Bronchial epithelial cell (primary cell): ENCODE results near the gene GCNT2. TPM values are rescaled to one million over a fixed set of nuclear protein-coding genes. Genes with fewer than 3 reads are reported as not detected.
A peak's percentile ranks its signal among the peaks of the same experiment; 100 is the strongest.

Experiments
- DNase-seq: peaks from one replicate; pipeline ENCODE4 v3.0.0-alpha.2; 2010; ENCODE audit warnings: low read depth
- FAIRE-seq: peaks from 2 replicates; lab custom pipeline; 2011; peaks lifted over from hg19 to GRCh38; lab: Jason Lieb, UNC
- H3K27me3 ChIP-seq: 2 replicates; pipeline ENCODE4 v1.5.1; 2011; ENCODE audit warnings: low read length; ENCODE audit not compliant: control insufficient read depth, insufficient read depth
- H3K36me3 ChIP-seq: 2 replicates; pipeline ENCODE4 v1.5.1; 2011; ENCODE audit warnings: low read length; ENCODE audit not compliant: control insufficient read depth, insufficient read depth
- H3K4me3 ChIP-seq: 2 replicates; pipeline ENCODE4 v1.5.1; 2011; ENCODE audit warnings: mild to moderate bottlenecking, low read depth, low read length, control low read depth
- CTCF ChIP-seq: IDR thresholded peaks from 2 replicates; pipeline ENCODE4 v1.5.1; 2011; ENCODE audit warnings: mild to moderate bottlenecking, moderate library complexity, low read length, control low read depth, inconsistent platforms; ENCODE audit not compliant: insufficient read depth, severe bottlenecking
- total RNA-seq: library from RNA; depleted of rRNA; stranded (reverse); fragments of >200 nt; gene quantifications from 2 replicates; pipeline ENCODE4 v1.2.1, GENCODE V29; 2014

Gene GCNT2
- 10.3 and 15.5 TPM in 2 replicates for total RNA-seq

- peak; percentile 70 for FAIRE-seq
- no peak for TF ChIP-seq CTCF
These were observed at the start of gene GCNT2 for GRCh38 chr6:10521104-10521808. GCNT2 (plus strand) TSS chr6:10521351; CDS start chr6:10528912, 7,561 bp downstream.

GRCh38 chr6:10472634-10473033 is 48.5 kb upstream of the GCNT2 start:
- no peak for TF ChIP-seq CTCF
- no peak overlapping the region for H3K4me3 ChIP-seq
- H3K27me3 ChIP-seq, result no peaks in the 10 kb centered on the region
- FAIRE-seq, result no peak
- no peak for DNase-seq
- H3K36me3 ChIP-seq, result no peaks in the 10 kb centered on the region

More at GRCh38 chr6:10521104-10521808, at the start of gene GCNT2:
- Histone ChIP-seq H3K27me3 (no peaks in the 10 kb centered on the region), H3K36me3 (no peaks in the 10 kb centered on the region), H3K4me3 (peak within 1 kb of the TSS; percentile 29)
- DNase-seq, result peak; percentile 90

DNA sequence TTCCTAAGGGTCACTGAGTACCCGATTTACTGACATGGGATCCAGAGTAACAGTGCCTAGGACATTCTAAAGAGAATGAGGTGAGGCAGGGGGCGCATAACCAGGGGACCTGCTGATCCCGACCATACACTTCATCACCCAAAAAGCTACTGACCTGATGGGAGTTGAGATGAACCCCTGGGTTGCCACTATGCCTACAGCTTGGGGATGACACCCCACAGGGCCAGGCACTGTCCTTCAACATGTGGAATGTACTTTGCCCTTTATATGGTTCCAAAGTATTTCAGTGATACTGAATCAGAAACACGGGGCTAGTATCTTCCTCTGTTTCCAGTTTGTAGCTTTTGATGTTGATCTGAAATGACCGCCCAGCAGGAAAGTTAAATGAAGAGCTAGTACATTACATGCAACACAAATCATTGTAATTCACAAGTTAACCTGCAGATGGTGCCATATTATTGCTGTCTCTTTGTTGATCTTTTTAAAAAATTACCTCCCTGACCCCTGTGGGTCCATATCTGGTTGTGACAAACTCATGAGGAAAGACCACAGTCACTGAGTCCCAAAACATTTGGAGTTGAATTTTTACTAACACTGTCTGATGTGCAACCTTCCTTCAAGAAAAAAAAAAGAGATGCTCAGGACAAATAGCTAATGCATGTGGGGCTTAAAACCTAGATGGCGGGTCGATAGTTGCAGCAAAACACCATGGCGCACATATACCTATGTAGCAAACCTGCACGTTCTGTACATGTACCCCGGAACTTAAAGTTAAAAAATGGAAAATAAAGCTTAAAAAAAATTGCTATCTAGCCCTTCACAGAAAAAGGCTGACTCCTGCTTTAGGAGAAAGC is 42.7 kb upstream of the GCNT2 start:
- no peaks in the 10 kb centered on the region for H3K27me3 ChIP-seq
- peak; percentile 63 for TF ChIP-seq CTCF
- FAIRE-seq (no peak), DNase-seq (peak; percentile 54)
- H3K4me3 ChIP-seq, result no peak overlapping the region
- no peaks in the 10 kb centered on the region for H3K36me3 ChIP-seq

DNA sequence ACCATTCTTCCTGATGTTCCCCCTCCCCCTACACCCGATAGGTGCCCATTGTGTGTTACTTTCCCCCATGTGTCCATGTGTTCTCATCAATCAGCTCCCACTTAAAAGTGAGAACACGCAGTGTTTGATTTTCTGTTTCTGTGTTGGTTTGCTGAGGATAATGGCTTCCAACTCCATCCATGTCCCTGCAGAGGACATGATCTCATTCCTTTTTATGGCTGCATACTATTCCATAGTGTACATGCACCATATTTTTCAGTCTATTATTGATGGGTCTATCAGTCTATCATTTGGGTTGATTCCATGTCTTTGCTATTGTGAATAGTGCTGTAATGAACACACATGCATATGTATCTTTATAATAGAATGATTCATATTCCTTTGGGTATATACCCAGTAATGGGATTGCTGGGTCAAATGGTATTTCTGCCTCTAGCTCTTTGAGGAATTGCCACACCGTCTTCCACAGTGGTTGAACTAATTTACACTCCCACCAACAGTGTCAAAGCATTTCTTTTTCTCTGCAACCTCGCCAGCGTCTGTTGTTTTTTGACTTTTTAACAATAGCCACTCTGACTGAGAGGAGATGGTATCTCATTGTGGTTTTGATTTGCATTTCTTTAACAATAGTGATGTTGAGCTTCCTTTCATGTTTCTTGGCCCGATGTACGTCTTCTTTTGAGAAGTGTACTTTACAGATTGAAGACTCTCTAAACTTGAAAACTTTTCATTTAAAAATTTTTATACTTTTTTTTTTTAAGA is 41.0 kb upstream of the GCNT2 start:
- Histone ChIP-seq H3K4me3 (no peak overlapping the region), H3K27me3 (no peaks in the 10 kb centered on the region), H3K36me3 (no peaks in the 10 kb centered on the region)
- DNase-seq (no peak), FAIRE-seq (no peak)
- TF ChIP-seq CTCF, result no peak

DNA sequence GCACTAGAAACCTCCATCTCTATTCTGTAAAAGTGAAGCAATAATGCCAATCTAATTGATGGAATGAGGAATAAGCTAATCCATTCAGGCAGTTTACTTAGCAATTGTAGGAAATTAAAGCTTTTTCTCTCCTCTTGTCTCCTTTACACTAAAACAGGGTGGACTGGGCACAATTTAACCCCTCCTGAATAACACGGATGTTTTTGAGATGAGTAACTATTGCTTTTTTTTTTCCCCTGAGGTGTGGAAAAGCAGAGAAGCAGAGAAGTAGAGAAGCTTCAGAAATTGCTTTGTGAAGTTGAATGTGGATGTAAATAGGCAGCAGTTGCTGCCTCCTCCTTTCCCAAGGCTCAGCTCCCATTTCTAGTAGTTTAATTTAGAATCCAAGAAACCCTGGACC is 40.0 kb upstream of the GCNT2 start:
- no peak for TF ChIP-seq CTCF
- peak; percentile 37 for DNase-seq
- H3K4me3 ChIP-seq, result no peak overlapping the region
- no peaks in the 10 kb centered on the region for H3K27me3 ChIP-seq
- no peaks in the 10 kb centered on the region for H3K36me3 ChIP-seq
- FAIRE-seq, result no peak
